Liver (tissue), 9 donors: ENCODE data around the gene HJURP. TPM values are rescaled to one million over a fixed set of nuclear protein-coding genes. Genes with fewer than 3 reads are reported as not detected.
A peak's percentile ranks its signal among the peaks of the same experiment; 100 is the strongest.

Experiments
- DNase-seq: peaks from one replicate; pipeline ENCODE4 v3.0.0-alpha.2; 2017; ENCODE audit warnings: low spot score
- H3K27ac ChIP-seq, 2 donors: one replicate each; pipeline ENCODE4 v1.7.0; 2013; ENCODE audit warnings: inconsistent platforms in 2 of 2, low read length in 2 of 2, control low read depth in 1 of 2, low read depth in 1 of 2, mild to moderate bottlenecking in 1 of 2
- H3K27me3 ChIP-seq, 4 donors: one replicate each; pipeline versions ENCODE4 v1.6.1 to v1.7.0; 2013; ENCODE audit warnings: low read length in 3 of 4, inconsistent platforms in 1 of 4, mild to moderate bottlenecking in 1 of 4, moderate library complexity in 1 of 4; ENCODE audit not compliant: control insufficient read depth in 4 of 4, insufficient read depth in 4 of 4
- H3K36me3 ChIP-seq, 4 donors: one replicate each; pipeline versions ENCODE4 v1.6.1 to v1.7.0; 2013; ENCODE audit warnings: low read length in 3 of 4, mild to moderate bottlenecking in 3 of 4, low read depth in 1 of 4, moderate library complexity in 1 of 4; ENCODE audit not compliant: control insufficient read depth in 4 of 4, insufficient read depth in 3 of 4
- H3K4me1 ChIP-seq, 4 donors: one replicate each; pipeline versions ENCODE4 v1.6.1 to v1.7.0; 2013; ENCODE audit warnings: low read length in 3 of 4, mild to moderate bottlenecking in 3 of 4, moderate library complexity in 1 of 4; ENCODE audit not compliant: control insufficient read depth in 4 of 4, insufficient read depth in 4 of 4
- H3K4me3 ChIP-seq, 3 donors: one replicate each; pipeline versions ENCODE4 v1.6.1 to v1.7.0; 2013; ENCODE audit warnings: low read length in 3 of 3, control low read depth in 1 of 3, low read depth in 1 of 3, mild to moderate bottlenecking in 1 of 3
- H3K9ac ChIP-seq, 2 donors: one replicate each; pipeline ENCODE4 v1.7.0; 2013; ENCODE audit warnings: low read length in 2 of 2, mild to moderate bottlenecking in 2 of 2, moderate library complexity in 2 of 2, control low read depth in 1 of 2, low read depth in 1 of 2
- H3K9me3 ChIP-seq, 4 donors: one replicate each; pipeline versions ENCODE4 v1.6.1 to v1.7.0; 2013; ENCODE audit warnings: low read length in 3 of 4; ENCODE audit not compliant: control insufficient read depth in 4 of 4
- ATF3 ChIP-seq: IDR thresholded peaks from 2 replicates; pipeline ENCODE4 v1.6.1; 2016; ENCODE audit warnings: antibody characterized with exemption
- CTCF ChIP-seq: fragments of 150-350 bp; IDR thresholded peaks from 2 replicates; pipeline ENCODE4 v1.5.1; 2017; ENCODE audit warnings: improper control_type of control experiment, low read depth, low read length; ENCODE audit not compliant: missing input control
- EGR1 ChIP-seq, 2 donors: IDR thresholded peaks; 2 replicates each; pipeline ENCODE4 v1.6.1; 2016 to 2018; ENCODE audit warnings: antibody characterized with exemption in 2 of 2, low read depth in 2 of 2
- FOXA1 ChIP-seq: IDR thresholded peaks from 2 replicates; pipeline ENCODE4 v1.6.1; 2016; ENCODE audit warnings: antibody characterized with exemption
- FOXA2 ChIP-seq: IDR thresholded peaks from 2 replicates; pipeline ENCODE4 v1.6.1; 2016; ENCODE audit warnings: antibody characterized with exemption
- GABPA ChIP-seq, 2 donors: IDR thresholded peaks in 1 of 2; conservative IDR thresholded peaks in 1 of 2; 2 replicates each; pipeline ENCODE4 v1.6.1; 2016; ENCODE audit warnings: antibody characterized with exemption in 2 of 2, mild to moderate bottlenecking in 1 of 2, moderate library complexity in 1 of 2
- HNF4A ChIP-seq, 2 donors: conservative IDR thresholded peaks; 2 replicates each; pipeline ENCODE4 v1.6.1; 2016; ENCODE audit warnings: antibody characterized with exemption in 2 of 2, mild to moderate bottlenecking in 2 of 2
- HNF4G ChIP-seq: IDR thresholded peaks from 2 replicates; pipeline ENCODE4 v1.6.1; 2016; ENCODE audit warnings: antibody characterized with exemption
- JUND ChIP-seq, 2 donors: IDR thresholded peaks; 2 replicates each; pipeline ENCODE4 v1.6.1; 2016; ENCODE audit warnings: antibody characterized with exemption in 2 of 2
- MAX ChIP-seq: IDR thresholded peaks from 2 replicates; pipeline ENCODE4 v1.6.1; 2016; ENCODE audit warnings: antibody characterized with exemption
- NR2F2 ChIP-seq: IDR thresholded peaks from 2 replicates; pipeline ENCODE4 v1.6.1; 2016; ENCODE audit warnings: antibody characterized with exemption
- RAD21 ChIP-seq, 2 donors: IDR thresholded peaks; 2 replicates each; pipeline ENCODE4 v1.6.1; 2016; ENCODE audit warnings: antibody characterized with exemption in 2 of 2, mild to moderate bottlenecking in 2 of 2
- REST ChIP-seq: IDR thresholded peaks from 2 replicates; pipeline ENCODE4 v1.6.1; 2016; ENCODE audit warnings: antibody characterized with exemption, mild to moderate bottlenecking
- RXRA ChIP-seq, 2 donors: IDR thresholded peaks; 2 replicates each; pipeline ENCODE4 v1.6.1; 2017 to 2018; ENCODE audit warnings: antibody characterized with exemption in 2 of 2, mild to moderate bottlenecking in 1 of 2
- SP1 ChIP-seq: IDR thresholded peaks from 2 replicates; pipeline ENCODE4 v1.6.1; 2018; ENCODE audit warnings: antibody characterized with exemption, mild to moderate bottlenecking
- TAF1 ChIP-seq: conservative IDR thresholded peaks from 2 replicates; pipeline ENCODE4 v1.6.1; 2016; ENCODE audit warnings: antibody characterized with exemption, mild to moderate bottlenecking
- YY1 ChIP-seq: IDR thresholded peaks from 2 replicates; pipeline ENCODE4 v1.6.1; 2016; ENCODE audit warnings: antibody characterized with exemption, mild to moderate bottlenecking
- ZBTB33 ChIP-seq: IDR thresholded peaks from 2 replicates; pipeline ENCODE4 v1.6.1; 2016; ENCODE audit warnings: antibody characterized with exemption
- WGBS: extraction: QIAGEN DNeasy Blood & Tissue Kit; methylation state at CpG from one replicate; pipeline ENCODE4 v1.1.7; 2013; 5-methylcytosine and 5-hydroxymethylcytosine counted together
- polyA plus RNA-seq, 2 donors: library from polyadenylated mRNA; stranded (reverse) in 1 of 2; unstranded in 1 of 2; fragments of 200-250 nt in 1 of 2; fragments of >200 nt in 1 of 2; fragmentation: Nextera tagmentation in 1 of 2; extraction: Ambion mirVana in 1 of 2; gene quantifications; one replicate each; pipeline versions ENCODE4 v1.2.1 to v1.2.3, GENCODE V29; 2013 to 2015
- total RNA-seq, 2 donors: library from RNA; depleted of rRNA; stranded (reverse); fragments of >200 nt; gene quantifications; one replicate each; pipeline ENCODE4 v1.2.3, GENCODE V29; 2014
- donor health status: healthy.
- donor health status: healthy.
- donor health status: healthy.
- donor health status: healthy.
- donor health status: healthy.

HJURP gene
- total and polyA plus RNA-seq, 4 donors, result 0.08 to 32.9 (median 1.4) TPM

GRCh38 chr2:233822781-233823730 is 31.3 kb downstream of the HJURP start:
- Histone ChIP-seq H3K4me3 (peak overlapping the region in 2 of 3 donors; percentile 38 to 43), H3K9me3 (no peaks in the 10 kb centered on the region), H3K27me3 (no peaks in the 10 kb centered on the region), H3K36me3 (no peaks in the 10 kb centered on the region), H3K27ac (peak overlapping the region; percentile 87 to 88), H3K9ac (peak overlapping the region; percentile 39 to 68), H3K4me1 (peaks cover 6 to 38% (median 22%) of the 10 kb centered on the region in 4 donors)
- DNase-seq, result no peak
- WGBS, result 54% methylated on average over 25 of the region's 25 CpGs
- TF ChIP-seq NR2F2 (no peak), HNF4G (no peak), RXRA (IDR thresholded peaks at IDR 0.05) (peak; percentile 81 to 97), FOXA2 (peak; percentile 51), GABPA (IDR thresholded peaks at IDR 0.05 in 1 of 2, conservative IDR thresholded peaks at IDR 0.05 in 1 of 2) (peak in 1 of 2 donors; percentile 73), MAX (peak; percentile 83), RAD21 (IDR thresholded peaks at IDR 0.05) (peak; percentile 31 to 55), ATF3 (no peak), YY1 (peak; percentile 61), CTCF (no peak), HNF4A (conservative IDR thresholded peaks at IDR 0.05) (peak; percentile 73 to 90), EGR1 (IDR thresholded peaks at IDR 0.05; ENCODE audit: low read depth in 2 of 2) (peak in 1 of 2 donors; percentile 65), ZBTB33 (peak; percentile 30), SP1 (peak; percentile 72), JUND (IDR thresholded peaks at IDR 0.05) (peak in 1 of 2 donors; percentile 61), REST (peak; percentile 62), FOXA1 (peak; percentile 53), TAF1 (no peak)
